HCT116 (cell line): ENCODE results near the gene CLIP4.

ENCODE experiments used
- CEBPB ChIP-seq: IDR thresholded peaks from 2 replicates; pipeline ENCODE4 v1.6.1; 2012; ENCODE audit warnings: low read depth
- EGR1 ChIP-seq: IDR thresholded peaks from 2 replicates; pipeline ENCODE4 v1.6.1; 2012; ENCODE audit warnings: low read depth
- EZH2 ChIP-seq: fragments of 200-600 bp; sonication (generic); IDR thresholded peaks from 2 replicates; pipeline ENCODE4 v1.6.1; 2017; ENCODE audit warnings: antibody characterized with exemption, mixed run types
- FOSL1 ChIP-seq: IDR thresholded peaks from 2 replicates; pipeline ENCODE4 v1.6.1; 2012; ENCODE audit warnings: low read depth
- POLR2A ChIP-seq: IDR thresholded peaks from 2 replicates; pipeline ENCODE4 v1.7.0; 2011; ENCODE audit warnings: borderline replicate concordance; ENCODE audit not compliant: insufficient read depth, insufficient read length; ENCODE audit errors: extremely low read depth
- POLR2AphosphoS5 ChIP-seq: IDR thresholded peaks from 2 replicates; pipeline ENCODE4 v1.6.1; 2011; ENCODE audit warnings: mild to moderate bottlenecking, low read depth, low read length, moderate library complexity
- SIN3A ChIP-seq: IDR thresholded peaks from 2 replicates; pipeline ENCODE4 v1.6.1; 2012; ENCODE audit warnings: low read depth
- SRF ChIP-seq: IDR thresholded peaks from 2 replicates; pipeline ENCODE4 v1.6.1; 2012; ENCODE audit warnings: low read depth
- ZFX ChIP-seq: fragments of 450-650 bp; IDR thresholded peaks from 2 replicates; pipeline ENCODE4 v1.6.1; 2017
- TF ChIP-seq, protein P1 (sequence below): IDR thresholded peaks from 2 replicates; pipeline ENCODE4 v1.6.1; 2011; ENCODE audit warnings: mild to moderate bottlenecking, low read length, moderate library complexity; ENCODE audit not compliant: insufficient replicate concordance; ENCODE audit errors: extremely low read depth
- TF ChIP-seq, protein P2 (sequence below): IDR thresholded peaks from 2 replicates; pipeline ENCODE4 v1.6.1; 2012
- TF ChIP-seq, protein P3 (sequence below), 3 experiments: fragments of 200-600 bp in 1 of 3; sonication (generic) in 1 of 3; IDR thresholded peaks in 2 of 3; conservative IDR thresholded peaks in 1 of 3; 2 replicates each; pipeline ENCODE4 v1.5.1; 2012 to 2017; ENCODE audit warnings: low read depth in 2 of 3, low read length in 2 of 3, antibody characterized with exemption in 1 of 3, borderline replicate concordance in 1 of 3, control low read depth in 1 of 3, mild to moderate bottlenecking in 1 of 3, mixed read lengths in 1 of 3, mixed run types in 1 of 3, moderate library complexity in 1 of 3; ENCODE audit not compliant: insufficient read depth in 1 of 3
- TF ChIP-seq, protein P4 (sequence below): IDR thresholded peaks from 2 replicates; pipeline ENCODE4 v1.6.1; 2012; ENCODE audit warnings: low read depth

DNA sequence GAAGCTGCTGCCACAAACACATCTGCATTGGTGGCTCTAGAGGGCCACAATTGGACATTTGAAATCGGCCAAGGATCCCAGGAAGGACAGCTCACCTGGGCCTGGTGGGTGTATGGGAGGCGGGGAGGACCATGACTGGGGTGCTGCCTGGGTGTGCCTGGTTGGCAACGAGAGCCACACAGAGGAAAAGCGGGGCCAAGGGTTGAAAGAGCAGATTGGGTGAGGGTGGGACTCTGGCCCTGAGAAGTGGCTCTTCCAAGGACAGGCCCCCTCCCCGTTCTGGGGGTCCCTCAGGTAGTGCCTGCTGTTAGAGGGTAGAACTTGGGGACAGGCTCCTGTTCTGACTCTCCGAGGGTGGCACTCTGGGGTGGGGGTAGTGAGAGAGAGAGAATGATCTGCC is 102.9 kb downstream of the CLIP4 start:
- no peak for TF ChIP-seq ZFX
- TF ChIP-seq POLR2A: no peak
- TF ChIP-seq, protein P1, sequence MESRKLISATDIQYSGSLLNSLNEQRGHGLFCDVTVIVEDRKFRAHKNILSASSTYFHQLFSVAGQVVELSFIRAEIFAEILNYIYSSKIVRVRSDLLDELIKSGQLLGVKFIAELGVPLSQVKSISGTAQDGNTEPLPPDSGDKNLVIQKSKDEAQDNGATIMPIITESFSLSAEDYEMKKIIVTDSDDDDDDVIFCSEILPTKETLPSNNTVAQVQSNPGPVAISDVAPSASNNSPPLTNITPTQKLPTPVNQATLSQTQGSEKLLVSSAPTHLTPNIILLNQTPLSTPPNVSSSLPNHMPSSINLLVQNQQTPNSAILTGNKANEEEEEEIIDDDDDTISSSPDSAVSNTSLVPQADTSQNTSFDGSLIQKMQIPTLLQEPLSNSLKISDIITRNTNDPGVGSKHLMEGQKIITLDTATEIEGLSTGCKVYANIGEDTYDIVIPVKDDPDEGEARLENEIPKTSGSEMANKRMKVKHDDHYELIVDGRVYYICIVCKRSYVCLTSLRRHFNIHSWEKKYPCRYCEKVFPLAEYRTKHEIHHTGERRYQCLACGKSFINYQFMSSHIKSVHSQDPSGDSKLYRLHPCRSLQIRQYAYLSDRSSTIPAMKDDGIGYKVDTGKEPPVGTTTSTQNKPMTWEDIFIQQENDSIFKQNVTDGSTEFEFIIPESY: no peak
- TF ChIP-seq, protein P2, sequence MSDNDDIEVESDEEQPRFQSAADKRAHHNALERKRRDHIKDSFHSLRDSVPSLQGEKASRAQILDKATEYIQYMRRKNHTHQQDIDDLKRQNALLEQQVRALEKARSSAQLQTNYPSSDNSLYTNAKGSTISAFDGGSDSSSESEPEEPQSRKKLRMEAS: no peak
- TF ChIP-seq, protein P3, sequence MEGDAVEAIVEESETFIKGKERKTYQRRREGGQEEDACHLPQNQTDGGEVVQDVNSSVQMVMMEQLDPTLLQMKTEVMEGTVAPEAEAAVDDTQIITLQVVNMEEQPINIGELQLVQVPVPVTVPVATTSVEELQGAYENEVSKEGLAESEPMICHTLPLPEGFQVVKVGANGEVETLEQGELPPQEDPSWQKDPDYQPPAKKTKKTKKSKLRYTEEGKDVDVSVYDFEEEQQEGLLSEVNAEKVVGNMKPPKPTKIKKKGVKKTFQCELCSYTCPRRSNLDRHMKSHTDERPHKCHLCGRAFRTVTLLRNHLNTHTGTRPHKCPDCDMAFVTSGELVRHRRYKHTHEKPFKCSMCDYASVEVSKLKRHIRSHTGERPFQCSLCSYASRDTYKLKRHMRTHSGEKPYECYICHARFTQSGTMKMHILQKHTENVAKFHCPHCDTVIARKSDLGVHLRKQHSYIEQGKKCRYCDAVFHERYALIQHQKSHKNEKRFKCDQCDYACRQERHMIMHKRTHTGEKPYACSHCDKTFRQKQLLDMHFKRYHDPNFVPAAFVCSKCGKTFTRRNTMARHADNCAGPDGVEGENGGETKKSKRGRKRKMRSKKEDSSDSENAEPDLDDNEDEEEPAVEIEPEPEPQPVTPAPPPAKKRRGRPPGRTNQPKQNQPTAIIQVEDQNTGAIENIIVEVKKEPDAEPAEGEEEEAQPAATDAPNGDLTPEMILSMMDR (IDR thresholded peaks at IDR 0.05 in 2 of 3, conservative IDR thresholded peaks at IDR 0.05 in 1 of 3; ENCODE audit: borderline replicate concordance in 1 of 3, insufficient read depth in 1 of 3, low read depth in 2 of 3, low read length in 2 of 3): no peak
- TF ChIP-seq SRF: no peak
- no peak for TF ChIP-seq EZH2
- no peak for TF ChIP-seq FOSL1
- TF ChIP-seq SIN3A: no peak
- TF ChIP-seq POLR2AphosphoS5: no peak
- no peak for TF ChIP-seq CEBPB
- no peak for TF ChIP-seq EGR1
- TF ChIP-seq, protein P4, sequence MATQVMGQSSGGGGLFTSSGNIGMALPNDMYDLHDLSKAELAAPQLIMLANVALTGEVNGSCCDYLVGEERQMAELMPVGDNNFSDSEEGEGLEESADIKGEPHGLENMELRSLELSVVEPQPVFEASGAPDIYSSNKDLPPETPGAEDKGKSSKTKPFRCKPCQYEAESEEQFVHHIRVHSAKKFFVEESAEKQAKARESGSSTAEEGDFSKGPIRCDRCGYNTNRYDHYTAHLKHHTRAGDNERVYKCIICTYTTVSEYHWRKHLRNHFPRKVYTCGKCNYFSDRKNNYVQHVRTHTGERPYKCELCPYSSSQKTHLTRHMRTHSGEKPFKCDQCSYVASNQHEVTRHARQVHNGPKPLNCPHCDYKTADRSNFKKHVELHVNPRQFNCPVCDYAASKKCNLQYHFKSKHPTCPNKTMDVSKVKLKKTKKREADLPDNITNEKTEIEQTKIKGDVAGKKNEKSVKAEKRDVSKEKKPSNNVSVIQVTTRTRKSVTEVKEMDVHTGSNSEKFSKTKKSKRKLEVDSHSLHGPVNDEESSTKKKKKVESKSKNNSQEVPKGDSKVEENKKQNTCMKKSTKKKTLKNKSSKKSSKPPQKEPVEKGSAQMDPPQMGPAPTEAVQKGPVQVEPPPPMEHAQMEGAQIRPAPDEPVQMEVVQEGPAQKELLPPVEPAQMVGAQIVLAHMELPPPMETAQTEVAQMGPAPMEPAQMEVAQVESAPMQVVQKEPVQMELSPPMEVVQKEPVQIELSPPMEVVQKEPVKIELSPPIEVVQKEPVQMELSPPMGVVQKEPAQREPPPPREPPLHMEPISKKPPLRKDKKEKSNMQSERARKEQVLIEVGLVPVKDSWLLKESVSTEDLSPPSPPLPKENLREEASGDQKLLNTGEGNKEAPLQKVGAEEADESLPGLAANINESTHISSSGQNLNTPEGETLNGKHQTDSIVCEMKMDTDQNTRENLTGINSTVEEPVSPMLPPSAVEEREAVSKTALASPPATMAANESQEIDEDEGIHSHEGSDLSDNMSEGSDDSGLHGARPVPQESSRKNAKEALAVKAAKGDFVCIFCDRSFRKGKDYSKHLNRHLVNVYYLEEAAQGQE: no peak
